Heart right ventricle (tissue), 16 donors: ENCODE data around the gene ATP7B. TPM values are rescaled to one million over a fixed set of nuclear protein-coding genes. Genes with fewer than 3 reads are reported as not detected.

Experiments used
- ATAC-seq, 8 donors: fragments of 200-7000 bp; cut with Tn5 transposase; one replicate each; pipeline ENCODE4 v1.9.1; 2020; ENCODE audit warnings: mild to moderate bottlenecking in 8 of 8, moderate library complexity in 8 of 8, moderate number of reproducible peaks in 1 of 8
- DNase-seq, 2 donors: peaks; one replicate each; pipeline ENCODE4 v3.0.0-alpha.2; 2020
- H3K27ac ChIP-seq, 10 donors: fragments of 200-600 bp; sonication (generic) in 2 of 10; one replicate each; pipeline versions ENCODE4 v1.5.0 to v1.8.0; 2020 to 2022; ENCODE audit warnings: mild to moderate bottlenecking in 3 of 10
- H3K27me3 ChIP-seq, 7 donors: fragments of 200-600 bp; one replicate each; pipeline ENCODE4 v1.8.0; 2021 to 2022; ENCODE audit warnings: mild to moderate bottlenecking in 2 of 7
- H3K36me3 ChIP-seq, 9 donors: fragments of 200-600 bp; sonication (generic) in 1 of 9; one replicate each; pipeline versions ENCODE4 v1.5.0 to v1.8.0; 2020 to 2022; ENCODE audit warnings: mild to moderate bottlenecking in 2 of 9
- H3K4me1 ChIP-seq, 9 donors: fragments of 200-600 bp; sonication (generic) in 1 of 9; one replicate each; pipeline versions ENCODE4 v1.5.0 to v1.8.0; 2020 to 2022; ENCODE audit warnings: mild to moderate bottlenecking in 4 of 9
- H3K4me3 ChIP-seq, 10 donors: fragments of 200-600 bp; sonication (generic) in 2 of 10; one replicate each; pipeline versions ENCODE4 v1.5.0 to v1.8.0; 2020 to 2022; ENCODE audit warnings: mild to moderate bottlenecking in 7 of 10, moderate library complexity in 2 of 10
- H3K9me3 ChIP-seq, 11 donors: fragments of 200-600 bp in 10 of 11; sonication (generic) in 2 of 11; one replicate each; pipeline versions ENCODE4 v1.5.0 to v1.8.0; 2013 to 2022; ENCODE audit warnings: mild to moderate bottlenecking in 2 of 11, control low read depth in 1 of 11, moderate library complexity in 1 of 11
- CTCF ChIP-seq, 9 donors: fragments of 200-600 bp; sonication (generic) in 2 of 9; IDR thresholded peaks; one replicate each; pipeline versions ENCODE4 v1.5.0 to v1.8.0; 2021 to 2022; ENCODE audit warnings: antibody characterized with exemption in 9 of 9, mild to moderate bottlenecking in 5 of 9, moderate library complexity in 1 of 9
- WGBS, 2 donors: extraction: QIAGEN DNeasy Blood & Tissue Kit; methylation state at CpG; one replicate each; pipeline ENCODE4 v1.1.7; 2013; ENCODE audit warnings: inconsistent platforms in 1 of 2; 5-methylcytosine and 5-hydroxymethylcytosine counted together
- intact Hi-C, 10 donors: fragments of 100-400 bp; cut with DNase I; formaldehyde crosslinking; loops; one replicate each; pipeline versions ENCODE4 v1.11.1 to v1.14.2; 2022
- polyA plus RNA-seq, 2 donors: library from polyadenylated mRNA; stranded (reverse); fragments of 200-250 nt; gene quantifications; one replicate each; pipeline ENCODE4 v1.2.3, GENCODE V29; 2013
- total RNA-seq, 10 donors: library from RNA; stranded (reverse); fragmentation: NEBNext Ultra II Directional in 3 of 10; extraction: Animal tissue kit (Norgen Biotek cat#: 25700) in 3 of 10; gene quantifications; one replicate each; pipeline versions ENCODE4 v1.2.1 to v1.2.4, GENCODE V29; 2021 to 2023
- donor health status: Arrhythmogenic right ventricular cardiomyopathy.
- donor health status: ischemic (EF 13 %, LVEDD 7.1; RV severe dilation, severe dysfunction).
- donor health status: healthy with polysubstance abuse.
- donor health status: DM: no; HTN: yes; CAD: no.
- donor health status: DM: no; HTN: no; CAD: no.
- donor health status: ischemic (EF 25% LVEDD 6.9; RV normal size, moderate dysfunction).
- donor health status: ischemic (EF 25% LVEDD 5.7; RV mildly dilated, moderate dysfunction).
- donor health status: healthy.
- donor health status: DM: yes; HTN: yes; CAD: no.
- donor health status: Ischemic cardiomyopathy.
- donor health status: ischemic (EF 35%, LVEDD 5.7; RV mildly dilated, moderate dysfunction).
- donor health status: nonischemic (EF 11% LVEDD 7.7; RV severe dilation, severe dysfunction).
- donor health status: DM: yes; HTN: yes; CAD: no.
- donor health status: PGD.
- donor health status: ischemic (EF 29% LVEDD 5.4; RV normal size, mild dysfunction).
- donor health status: nonischemic (EF 23%, LVEDD 6.1; RV moderate dilation, normal function).

The ATP7B gene
- total and polyA plus RNA-seq, 12 donors = 2.0 to 9.3 (median 5.6) TPM

- H3K36me3 ChIP-seq = peaks cover 0 to 48% (median 10%) of the 10 kb centered on the region in 9 donors
- intact Hi-C loops = loop anchor here in 1 of 10 donors (10.0 kb wide), 1 partner anchor 201 kb away; no protein-coding TSS in a partner anchor
- no peak overlapping the region for H3K4me3 ChIP-seq
- WGBS, 2 donors = 97 to 100% methylated on average over 3 of the region's 3 CpGs
- H3K27me3 ChIP-seq = peaks cover 0 to 3% (median 0%) of the 10 kb centered on the region in 7 donors
- ATAC-seq (no peak), DNase-seq (no peak)
- H3K4me1 ChIP-seq = peaks cover 0 to 23% (median 17%) of the 10 kb centered on the region in 9 donors
- TF ChIP-seq CTCF (IDR thresholded peaks at IDR 0.05) = no peak
- H3K27ac ChIP-seq = no peak overlapping the region
- no peaks in the 10 kb centered on the region for H3K9me3 ChIP-seq
These were observed 5.0 kb upstream of the ATP7B start for GRCh38 chr13:52016296-52016695.

GRCh38 chr13:52012512-52012836 lies 1.2 kb upstream of the ATP7B start:
- H3K27me3 ChIP-seq = peaks cover 0 to 19% (median 0%) of the 10 kb centered on the region in 7 donors
- no peaks in the 10 kb centered on the region for H3K9me3 ChIP-seq
- DNase-seq (no peak), ATAC-seq (no peak)
- H3K27ac ChIP-seq = peak overlapping the region in 9 of 10 donors; percentile 72 to 89 (median 85)
- WGBS, 2 donors = 0% methylated on average over 8 of the region's 8 CpGs
- peaks cover 0 to 34% (median 27%) of the 10 kb centered on the region in 9 donors for H3K4me1 ChIP-seq
- intact Hi-C loops = loop anchor here in 1 of 10 donors (10.0 kb wide), 1 partner anchor 198 kb away; no protein-coding TSS in a partner anchor
- peak overlapping the region; percentile 80 to 97 (median 93) for H3K4me3 ChIP-seq
- no peak for TF ChIP-seq CTCF (IDR thresholded peaks at IDR 0.05)
- peaks cover 0 to 11% (median 0%) of the 10 kb centered on the region in 9 donors for H3K36me3 ChIP-seq

- ATAC-seq (peak; percentile 100), DNase-seq (peak; percentile 99 to 100)
- peak within 1 kb of the TSS; percentile 72 to 89 (median 85) for H3K27ac ChIP-seq
- H3K9me3 ChIP-seq = no peaks in the 10 kb centered on the region
- peak within 1 kb of the TSS; percentile 80 to 97 (median 93) for H3K4me3 ChIP-seq
- TF ChIP-seq CTCF (IDR thresholded peaks at IDR 0.05) = peak in 1 of 9 donors; percentile 5
- peaks cover 0 to 8% (median 0%) of the 10 kb centered on the region in 9 donors for H3K36me3 ChIP-seq
- WGBS, 2 donors = 0 to 1% methylated on average over 78 to 82 of the region's 82 CpGs
- intact Hi-C loops = loop anchor here in 1 of 10 donors (10.0 kb wide), 1 partner anchor 197 kb away; no protein-coding TSS in a partner anchor
- peaks cover 0 to 19% (median 0%) of the 10 kb centered on the region in 7 donors for H3K27me3 ChIP-seq
- peaks cover 0 to 34% (median 27%) of the 10 kb centered on the region in 9 donors for H3K4me1 ChIP-seq
These were observed 622 bp upstream of the ATP7B start, which contains the start of gene ALG11 for GRCh38 chr13:52011632-52012511. ALG11 (plus strand) TSS chr13:52012398; CDS start chr13:52012419, 21 bp downstream.

GRCh38 chr13:52009946-52010345 lies 1.3 kb downstream of the ATP7B start:
- Histone ChIP-seq H3K27me3 (peaks cover 0 to 19% (median 0%) of the 10 kb centered on the region in 7 donors), H3K36me3 (peaks cover 0 to 4% (median 0%) of the 10 kb centered on the region in 9 donors), H3K4me3 (peak overlapping the region in 3 of 10 donors; percentile 93 to 97 (median 96)), H3K9me3 (no peaks in the 10 kb centered on the region), H3K27ac (no peak overlapping the region), H3K4me1 (peaks cover 0 to 34% (median 27%) of the 10 kb centered on the region in 9 donors)
- WGBS, 2 donors = 70 to 72% methylated on average over 6 of the region's 6 CpGs
- no peak for ATAC-seq
- no peak for TF ChIP-seq CTCF (IDR thresholded peaks at IDR 0.05)
- intact Hi-C loops = loop anchor here in 3 of 10 donors (2.0 to 10.0 kb wide), 4 partner anchors 25 to 445 kb away; partner anchors contain the start of genes NEK5 (in 2 of the 3), CKAP2 (in 1 of the 3) and VPS36 (in 1 of the 3)
- DNase-seq = no peak
